Inferior parietal cortex (tissue), 1 donor: ENCODE results near the gene C1orf21.

Source experiments
- DNase-seq: peaks from one replicate; pipeline ENCODE4 v3.0.0-alpha.2; 2016; ENCODE audit errors: extremely low spot score

C1orf21 gene

GRCh38 chr1:184650177-184650866 is 263.5 kb downstream of the C1orf21 start:
- DNase-seq: no peak

GRCh38 chr1:184655185-184655584 is 268.4 kb downstream of the C1orf21 start:
- DNase-seq: no peak

DNA sequence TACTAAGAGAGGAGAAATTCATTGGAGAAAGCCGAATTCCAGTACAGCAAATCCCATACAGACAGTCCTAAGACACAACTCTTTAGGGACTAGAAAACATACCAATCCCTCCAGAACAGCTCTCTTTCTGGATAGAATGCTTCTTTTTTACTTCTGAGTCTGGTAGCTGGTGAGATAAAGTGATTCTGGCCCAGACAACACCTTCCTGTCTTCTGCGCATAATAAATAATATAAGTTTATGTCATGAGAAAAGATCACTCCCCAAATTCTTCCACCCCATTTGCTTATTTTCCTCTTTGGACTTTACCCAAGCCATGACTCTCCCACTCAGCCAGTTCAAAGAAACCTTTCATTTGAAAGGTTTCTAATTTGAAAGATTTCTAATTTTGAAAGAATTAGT is 269.4 kb downstream of the C1orf21 start:
- DNase-seq: no peak

DNA sequence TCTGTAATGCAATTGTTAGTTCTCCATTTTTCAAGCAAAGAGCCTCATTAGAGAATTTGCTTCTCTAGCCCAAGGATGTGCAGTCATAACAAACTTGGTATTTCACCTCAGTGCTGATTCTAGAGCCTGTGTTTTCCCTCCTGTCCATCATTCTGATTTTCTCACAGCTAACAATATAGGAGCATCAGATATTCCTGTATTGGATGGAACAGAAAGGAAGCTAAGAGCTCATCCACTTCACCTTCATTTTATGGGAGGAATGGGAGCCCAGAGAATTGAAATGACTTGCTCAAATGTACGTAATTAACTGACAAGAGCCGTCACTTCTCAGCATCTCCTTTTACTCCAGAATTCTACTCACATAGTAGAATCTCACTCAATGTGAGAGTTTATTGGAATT is 271.2 kb downstream of the C1orf21 start:
- no peak for DNase-seq

GRCh38 chr1:184660462-184661191 is 273.8 kb downstream of the C1orf21 start:
- DNase-seq: no peak

- no peak for DNase-seq
These were observed 275.0 kb downstream of the C1orf21 start for GRCh38 chr1:184661801-184662200.

DNA sequence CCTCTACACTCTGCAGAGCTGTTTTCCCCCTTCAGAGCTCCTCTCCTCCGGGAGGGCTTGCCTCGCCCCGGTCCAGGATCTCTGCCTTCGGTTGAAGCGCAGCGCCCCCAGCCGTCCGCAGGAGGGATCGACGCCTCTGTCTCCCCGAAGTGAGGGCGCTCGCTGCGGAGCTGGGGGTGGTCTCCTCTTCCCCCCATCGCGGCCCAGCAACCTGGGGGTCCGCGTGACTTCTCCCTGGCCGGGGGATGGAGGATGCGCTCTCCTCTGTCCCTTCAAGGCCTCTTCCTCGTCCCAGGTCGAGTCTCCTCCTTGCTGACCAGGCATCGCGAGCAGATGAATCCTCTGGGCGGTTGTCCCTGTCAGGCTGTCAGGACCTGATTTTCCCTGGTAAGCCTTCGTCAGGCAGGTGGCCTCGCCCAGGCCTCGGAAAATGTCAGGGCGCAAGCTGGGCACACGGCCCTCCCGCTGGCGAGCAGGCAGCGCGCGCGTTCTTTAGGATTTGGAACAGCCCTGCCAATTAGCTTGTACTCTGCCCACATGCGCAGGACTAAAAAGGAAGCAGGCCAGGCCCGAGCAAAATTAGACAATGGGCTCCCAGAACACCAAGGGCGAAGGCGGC is 277.3 kb downstream of the C1orf21 start:
- peak; percentile 88 for DNase-seq

DNA sequence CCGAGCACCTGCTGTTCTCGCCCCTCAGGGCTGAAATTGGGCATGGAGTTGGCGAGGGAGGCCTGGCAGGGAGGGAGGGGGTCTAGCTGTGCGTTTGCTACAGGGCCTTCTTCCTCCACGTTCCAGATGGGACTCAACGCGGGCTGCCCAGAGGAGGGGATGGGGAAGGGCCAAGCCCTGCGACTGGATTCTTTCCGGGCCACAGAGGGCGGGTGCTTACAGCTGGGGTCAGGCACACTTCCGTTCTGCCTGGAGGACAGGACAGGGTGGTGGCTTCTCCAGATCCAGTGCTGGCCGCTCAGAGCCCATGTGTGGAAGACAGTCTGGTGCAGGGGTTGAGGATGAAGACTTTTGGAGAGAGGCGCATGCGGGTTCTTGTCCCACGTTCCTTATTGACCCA is 277.8 kb downstream of the C1orf21 start:
- no peak for DNase-seq

DNA sequence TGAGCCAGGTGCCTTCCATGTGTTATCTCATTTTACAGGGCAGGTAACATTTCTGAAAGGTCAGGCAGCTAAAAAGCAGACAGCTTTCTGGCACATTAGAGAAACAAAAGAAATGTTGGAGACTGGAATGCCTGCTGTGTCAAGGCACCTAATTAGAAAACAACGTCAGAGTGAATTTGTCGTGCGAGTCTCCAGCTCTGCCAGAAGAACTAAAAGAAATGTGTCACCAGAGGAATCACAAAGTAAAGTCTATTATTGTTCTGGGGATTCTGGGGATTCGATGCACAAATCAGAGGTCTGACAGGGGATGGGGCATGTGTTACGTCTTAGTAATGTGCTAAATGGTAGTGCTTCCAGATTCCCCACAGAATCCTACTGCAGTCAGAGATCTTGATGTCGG is 278.5 kb downstream of the C1orf21 start:
- no peak for DNase-seq

DNA sequence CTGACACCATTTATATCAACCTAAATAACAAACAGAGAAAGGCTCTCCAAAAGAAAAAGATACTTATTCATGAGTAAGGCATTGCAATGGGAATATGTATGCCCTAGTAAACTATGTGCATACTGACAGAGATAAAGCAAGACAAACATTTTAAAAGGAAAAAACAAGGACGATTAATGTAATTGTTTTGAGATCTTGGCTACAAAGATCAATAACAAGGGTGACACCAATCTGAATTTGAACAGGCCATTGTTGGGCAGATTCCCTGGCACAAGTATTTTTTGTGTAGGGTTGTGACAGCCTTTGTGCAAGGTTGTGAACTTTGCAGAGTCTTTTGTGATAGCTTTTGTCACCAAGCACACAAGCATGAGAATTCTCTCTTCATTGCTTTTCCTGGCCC is 282.6 kb downstream of the C1orf21 start:
- no peak for DNase-seq

DNA sequence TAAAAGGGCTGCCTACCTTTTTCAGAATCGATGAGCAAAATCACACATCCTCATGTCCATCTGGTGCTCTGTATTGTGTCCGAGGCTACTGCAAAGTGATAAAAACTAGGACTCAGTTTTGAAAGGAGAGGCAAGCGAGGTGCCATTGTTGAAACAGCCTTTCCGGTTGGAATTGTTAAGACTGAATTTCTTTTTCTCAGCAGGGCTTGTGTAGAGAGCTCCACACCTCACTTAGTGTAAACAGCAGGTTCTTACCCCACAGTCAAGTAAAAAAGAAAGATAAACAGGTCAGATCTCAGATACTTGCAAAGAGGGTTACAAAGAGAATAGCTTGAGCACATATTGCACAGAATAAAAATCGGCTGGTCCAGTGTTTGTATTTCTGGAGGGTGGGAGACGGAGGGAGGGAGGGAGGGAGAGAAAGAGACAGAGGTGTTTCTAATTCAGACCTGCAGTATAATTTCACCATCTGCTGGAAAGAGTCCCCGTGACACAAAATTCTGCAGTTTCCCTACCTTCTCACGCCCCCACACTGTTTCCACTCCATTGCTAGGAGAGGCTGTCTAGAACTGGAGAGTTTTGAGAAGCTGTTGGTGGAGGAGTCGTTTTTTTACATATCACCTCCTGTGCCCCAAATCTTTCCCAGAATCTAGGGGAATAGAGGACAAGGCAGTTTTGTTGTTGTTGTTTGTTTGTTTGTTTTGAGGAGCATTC is 285.3 kb downstream of the C1orf21 start:
- DNase-seq: no peak

DNA sequence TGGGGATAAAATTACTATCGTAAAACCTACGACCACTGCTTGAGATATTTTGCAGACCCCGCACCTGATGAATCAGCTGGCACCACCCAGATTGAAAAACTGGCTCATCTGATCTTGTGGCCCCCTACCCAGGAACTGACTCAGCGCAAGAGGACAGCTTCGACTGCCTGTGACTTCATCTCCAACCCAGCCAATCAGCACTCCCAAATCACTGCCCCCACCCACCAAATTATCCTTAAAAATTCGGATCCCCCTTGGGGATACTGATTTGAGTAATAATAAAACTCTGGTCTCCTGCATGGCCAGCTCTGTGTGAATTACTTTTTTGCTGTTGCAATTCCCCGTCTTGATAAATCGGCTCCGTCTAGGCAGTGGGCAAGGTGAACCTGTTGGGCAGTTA is 286.5 kb downstream of the C1orf21 start:
- DNase-seq: no peak

DNA sequence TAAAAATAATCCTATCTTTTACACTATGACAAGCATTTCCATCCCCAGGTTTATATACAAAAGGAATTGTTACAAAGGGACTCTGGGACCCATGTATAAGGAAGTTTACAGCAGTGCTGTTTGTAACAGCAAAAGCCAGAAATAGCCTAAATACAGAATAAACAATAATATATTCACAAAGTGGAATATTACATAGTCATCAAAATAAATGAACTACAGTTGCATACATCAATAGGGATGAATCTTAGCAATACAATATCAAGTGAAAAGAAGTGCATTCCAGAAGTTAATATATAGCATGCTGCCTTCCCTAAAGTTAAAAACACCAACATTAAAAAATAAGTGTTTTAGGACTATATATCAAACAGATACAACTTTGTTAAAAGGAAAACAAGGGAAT is 290.5 kb downstream of the C1orf21 start:
- DNase-seq: no peak
